Liver (tissue), 9 donors: ENCODE data around the gene MIOX. TPM values are rescaled to one million over a fixed set of nuclear protein-coding genes. Genes with fewer than 3 reads are reported as not detected.

Experiments
- DNase-seq: peaks from one replicate; pipeline ENCODE4 v3.0.0-alpha.2; 2017; ENCODE audit warnings: low spot score
- H3K27ac ChIP-seq, 2 donors: one replicate each; pipeline ENCODE4 v1.7.0; 2013; ENCODE audit warnings: inconsistent platforms in 2 of 2, low read length in 2 of 2, control low read depth in 1 of 2, low read depth in 1 of 2, mild to moderate bottlenecking in 1 of 2
- H3K27me3 ChIP-seq, 4 donors: one replicate each; pipeline versions ENCODE4 v1.6.1 to v1.7.0; 2013; ENCODE audit warnings: low read length in 3 of 4, inconsistent platforms in 1 of 4, mild to moderate bottlenecking in 1 of 4, moderate library complexity in 1 of 4; ENCODE audit not compliant: control insufficient read depth in 4 of 4, insufficient read depth in 4 of 4
- H3K36me3 ChIP-seq, 4 donors: one replicate each; pipeline versions ENCODE4 v1.6.1 to v1.7.0; 2013; ENCODE audit warnings: low read length in 3 of 4, mild to moderate bottlenecking in 3 of 4, low read depth in 1 of 4, moderate library complexity in 1 of 4; ENCODE audit not compliant: control insufficient read depth in 4 of 4, insufficient read depth in 3 of 4
- H3K4me1 ChIP-seq, 4 donors: one replicate each; pipeline versions ENCODE4 v1.6.1 to v1.7.0; 2013; ENCODE audit warnings: low read length in 3 of 4, mild to moderate bottlenecking in 3 of 4, moderate library complexity in 1 of 4; ENCODE audit not compliant: control insufficient read depth in 4 of 4, insufficient read depth in 4 of 4
- H3K4me3 ChIP-seq, 3 donors: one replicate each; pipeline versions ENCODE4 v1.6.1 to v1.7.0; 2013; ENCODE audit warnings: low read length in 3 of 3, control low read depth in 1 of 3, low read depth in 1 of 3, mild to moderate bottlenecking in 1 of 3
- H3K9ac ChIP-seq, 2 donors: one replicate each; pipeline ENCODE4 v1.7.0; 2013; ENCODE audit warnings: low read length in 2 of 2, mild to moderate bottlenecking in 2 of 2, moderate library complexity in 2 of 2, control low read depth in 1 of 2, low read depth in 1 of 2
- H3K9me3 ChIP-seq, 4 donors: one replicate each; pipeline versions ENCODE4 v1.6.1 to v1.7.0; 2013; ENCODE audit warnings: low read length in 3 of 4; ENCODE audit not compliant: control insufficient read depth in 4 of 4
- EGR1 ChIP-seq, 2 donors: IDR thresholded peaks; 2 replicates each; pipeline ENCODE4 v1.6.1; 2016 to 2018; ENCODE audit warnings: antibody characterized with exemption in 2 of 2, low read depth in 2 of 2
- FOXA1 ChIP-seq: IDR thresholded peaks from 2 replicates; pipeline ENCODE4 v1.6.1; 2016; ENCODE audit warnings: antibody characterized with exemption
- FOXA2 ChIP-seq: IDR thresholded peaks from 2 replicates; pipeline ENCODE4 v1.6.1; 2016; ENCODE audit warnings: antibody characterized with exemption
- GABPA ChIP-seq, 2 donors: IDR thresholded peaks in 1 of 2; conservative IDR thresholded peaks in 1 of 2; 2 replicates each; pipeline ENCODE4 v1.6.1; 2016; ENCODE audit warnings: antibody characterized with exemption in 2 of 2, mild to moderate bottlenecking in 1 of 2, moderate library complexity in 1 of 2
- HNF4A ChIP-seq, 2 donors: conservative IDR thresholded peaks; 2 replicates each; pipeline ENCODE4 v1.6.1; 2016; ENCODE audit warnings: antibody characterized with exemption in 2 of 2, mild to moderate bottlenecking in 2 of 2
- HNF4G ChIP-seq: IDR thresholded peaks from 2 replicates; pipeline ENCODE4 v1.6.1; 2016; ENCODE audit warnings: antibody characterized with exemption
- JUND ChIP-seq, 2 donors: IDR thresholded peaks; 2 replicates each; pipeline ENCODE4 v1.6.1; 2016; ENCODE audit warnings: antibody characterized with exemption in 2 of 2
- RAD21 ChIP-seq, 2 donors: IDR thresholded peaks; 2 replicates each; pipeline ENCODE4 v1.6.1; 2016; ENCODE audit warnings: antibody characterized with exemption in 2 of 2, mild to moderate bottlenecking in 2 of 2
- RXRA ChIP-seq, 2 donors: IDR thresholded peaks; 2 replicates each; pipeline ENCODE4 v1.6.1; 2017 to 2018; ENCODE audit warnings: antibody characterized with exemption in 2 of 2, mild to moderate bottlenecking in 1 of 2
- SP1 ChIP-seq: IDR thresholded peaks from 2 replicates; pipeline ENCODE4 v1.6.1; 2018; ENCODE audit warnings: antibody characterized with exemption, mild to moderate bottlenecking
- TAF1 ChIP-seq: conservative IDR thresholded peaks from 2 replicates; pipeline ENCODE4 v1.6.1; 2016; ENCODE audit warnings: antibody characterized with exemption, mild to moderate bottlenecking
- YY1 ChIP-seq: IDR thresholded peaks from 2 replicates; pipeline ENCODE4 v1.6.1; 2016; ENCODE audit warnings: antibody characterized with exemption, mild to moderate bottlenecking
- WGBS: extraction: QIAGEN DNeasy Blood & Tissue Kit; methylation state at CpG from one replicate; pipeline ENCODE4 v1.1.7; 2013; 5-methylcytosine and 5-hydroxymethylcytosine counted together
- polyA plus RNA-seq, 2 donors: library from polyadenylated mRNA; stranded (reverse) in 1 of 2; unstranded in 1 of 2; fragments of 200-250 nt in 1 of 2; fragments of >200 nt in 1 of 2; fragmentation: Nextera tagmentation in 1 of 2; extraction: Ambion mirVana in 1 of 2; gene quantifications; one replicate each; pipeline versions ENCODE4 v1.2.1 to v1.2.3, GENCODE V29; 2013 to 2015
- total RNA-seq, 2 donors: library from RNA; depleted of rRNA; stranded (reverse); fragments of >200 nt; gene quantifications; one replicate each; pipeline ENCODE4 v1.2.3, GENCODE V29; 2014
- TF ChIP-seq, protein P1 (sequence below): IDR thresholded peaks from 2 replicates; pipeline ENCODE4 v1.6.1; 2016; ENCODE audit warnings: antibody characterized with exemption
- TF ChIP-seq, protein P2 (sequence below): IDR thresholded peaks from 2 replicates; pipeline ENCODE4 v1.6.1; 2016; ENCODE audit warnings: antibody characterized with exemption, mild to moderate bottlenecking
- TF ChIP-seq, protein P3 (sequence below): IDR thresholded peaks from 2 replicates; pipeline ENCODE4 v1.6.1; 2016; ENCODE audit warnings: antibody characterized with exemption
- TF ChIP-seq, protein P4 (sequence below): IDR thresholded peaks from 2 replicates; pipeline ENCODE4 v1.6.1; 2016; ENCODE audit warnings: antibody characterized with exemption
- donor health status: healthy.
- donor health status: healthy.
- donor health status: healthy.
- donor health status: healthy.
- donor health status: healthy.

Gene MIOX
- total and polyA plus RNA-seq, 4 donors, result not detected

DNA sequence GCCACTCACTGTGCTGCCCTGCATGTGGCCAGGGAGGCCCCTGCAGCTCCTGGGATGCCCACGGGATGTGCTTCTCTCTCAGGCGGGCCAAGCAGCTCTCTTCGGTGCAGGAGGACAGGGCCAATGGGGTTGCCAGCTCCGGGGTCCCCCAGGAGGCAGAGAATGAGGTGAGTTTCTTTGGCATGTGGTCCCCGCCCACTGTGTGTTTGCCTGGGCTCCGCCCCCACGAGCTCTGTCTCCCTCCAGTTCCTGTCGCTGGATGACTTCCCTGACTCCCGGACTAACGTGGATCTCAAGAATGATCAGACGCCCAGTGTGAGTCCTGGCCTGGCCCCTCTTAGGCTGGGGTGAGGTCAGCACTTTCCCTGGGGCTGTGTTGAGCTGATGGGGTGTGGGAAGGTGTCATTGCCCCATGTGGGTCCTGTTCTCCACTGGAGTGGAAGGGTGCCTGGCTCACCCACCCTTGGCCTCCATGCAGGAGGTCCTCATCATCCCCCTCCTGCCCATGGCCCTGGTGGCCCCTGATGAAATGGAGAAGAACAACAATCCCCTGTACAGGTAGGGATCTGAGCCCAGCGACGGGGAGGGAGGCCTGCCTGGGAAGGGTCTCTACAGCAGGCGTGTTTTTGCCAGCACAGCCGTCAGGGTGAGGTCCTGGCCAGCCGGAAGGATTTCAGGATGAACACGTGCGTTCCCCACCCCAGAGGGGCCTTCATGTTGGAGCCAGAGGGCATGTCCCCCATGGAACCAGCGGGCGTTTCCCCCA is 31.0 kb downstream of the MIOX start:
- Histone ChIP-seq H3K9ac (no peak overlapping the region), H3K9me3 (no peaks in the 10 kb centered on the region), H3K4me1 (no peaks in the 10 kb centered on the region), H3K36me3 (peaks cover 2 to 44% (median 11%) of the 10 kb centered on the region in 4 donors), H3K27ac (no peak overlapping the region), H3K4me3 (no peak overlapping the region), H3K27me3 (no peaks in the 10 kb centered on the region)
- WGBS, result 92% methylated on average over 20 of the region's 20 CpGs
- no peak for DNase-seq
- no peak for TF ChIP-seq EGR1 (IDR thresholded peaks at IDR 0.05; ENCODE audit: low read depth in 2 of 2)
- TF ChIP-seq, protein P1, sequence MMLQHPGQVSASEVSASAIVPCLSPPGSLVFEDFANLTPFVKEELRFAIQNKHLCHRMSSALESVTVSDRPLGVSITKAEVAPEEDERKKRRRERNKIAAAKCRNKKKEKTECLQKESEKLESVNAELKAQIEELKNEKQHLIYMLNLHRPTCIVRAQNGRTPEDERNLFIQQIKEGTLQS, result no peak
- TF ChIP-seq TAF1, result no peak

DNA sequence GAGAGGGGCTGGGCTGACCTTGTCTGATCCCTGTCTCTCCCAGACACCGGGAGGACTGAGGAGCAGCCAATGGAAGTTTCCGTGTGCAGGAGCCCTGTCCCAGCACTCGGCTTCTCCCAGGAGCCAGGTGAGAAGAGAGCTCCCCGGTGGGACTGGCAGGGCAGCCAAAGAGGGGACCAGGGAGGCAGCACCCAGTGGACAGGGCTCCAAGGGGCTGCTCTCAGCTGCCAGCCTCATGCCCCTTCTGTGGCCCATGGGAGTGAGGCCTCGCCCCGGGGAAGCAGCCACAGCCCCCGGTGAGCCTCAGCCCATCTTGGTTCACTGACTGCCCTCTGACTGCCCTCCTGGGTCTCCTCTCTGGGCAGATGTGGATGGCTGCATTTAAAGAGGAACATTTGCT is 31.9 kb downstream of the MIOX start:
- TF ChIP-seq JUND (IDR thresholded peaks at IDR 0.05) (no peak), HNF4A (conservative IDR thresholded peaks at IDR 0.05) (no peak), SP1 (no peak), RAD21 (IDR thresholded peaks at IDR 0.05) (no peak), YY1 (no peak), HNF4G (no peak), FOXA2 (no peak), TAF1 (no peak), GABPA (IDR thresholded peaks at IDR 0.05 in 1 of 2, conservative IDR thresholded peaks at IDR 0.05 in 1 of 2) (no peak), FOXA1 (no peak), RXRA (IDR thresholded peaks at IDR 0.05) (no peak)
- TF ChIP-seq, protein P2, sequence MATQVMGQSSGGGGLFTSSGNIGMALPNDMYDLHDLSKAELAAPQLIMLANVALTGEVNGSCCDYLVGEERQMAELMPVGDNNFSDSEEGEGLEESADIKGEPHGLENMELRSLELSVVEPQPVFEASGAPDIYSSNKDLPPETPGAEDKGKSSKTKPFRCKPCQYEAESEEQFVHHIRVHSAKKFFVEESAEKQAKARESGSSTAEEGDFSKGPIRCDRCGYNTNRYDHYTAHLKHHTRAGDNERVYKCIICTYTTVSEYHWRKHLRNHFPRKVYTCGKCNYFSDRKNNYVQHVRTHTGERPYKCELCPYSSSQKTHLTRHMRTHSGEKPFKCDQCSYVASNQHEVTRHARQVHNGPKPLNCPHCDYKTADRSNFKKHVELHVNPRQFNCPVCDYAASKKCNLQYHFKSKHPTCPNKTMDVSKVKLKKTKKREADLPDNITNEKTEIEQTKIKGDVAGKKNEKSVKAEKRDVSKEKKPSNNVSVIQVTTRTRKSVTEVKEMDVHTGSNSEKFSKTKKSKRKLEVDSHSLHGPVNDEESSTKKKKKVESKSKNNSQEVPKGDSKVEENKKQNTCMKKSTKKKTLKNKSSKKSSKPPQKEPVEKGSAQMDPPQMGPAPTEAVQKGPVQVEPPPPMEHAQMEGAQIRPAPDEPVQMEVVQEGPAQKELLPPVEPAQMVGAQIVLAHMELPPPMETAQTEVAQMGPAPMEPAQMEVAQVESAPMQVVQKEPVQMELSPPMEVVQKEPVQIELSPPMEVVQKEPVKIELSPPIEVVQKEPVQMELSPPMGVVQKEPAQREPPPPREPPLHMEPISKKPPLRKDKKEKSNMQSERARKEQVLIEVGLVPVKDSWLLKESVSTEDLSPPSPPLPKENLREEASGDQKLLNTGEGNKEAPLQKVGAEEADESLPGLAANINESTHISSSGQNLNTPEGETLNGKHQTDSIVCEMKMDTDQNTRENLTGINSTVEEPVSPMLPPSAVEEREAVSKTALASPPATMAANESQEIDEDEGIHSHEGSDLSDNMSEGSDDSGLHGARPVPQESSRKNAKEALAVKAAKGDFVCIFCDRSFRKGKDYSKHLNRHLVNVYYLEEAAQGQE, result no peak
- TF ChIP-seq, protein P1, result no peak
- TF ChIP-seq, protein P3, sequence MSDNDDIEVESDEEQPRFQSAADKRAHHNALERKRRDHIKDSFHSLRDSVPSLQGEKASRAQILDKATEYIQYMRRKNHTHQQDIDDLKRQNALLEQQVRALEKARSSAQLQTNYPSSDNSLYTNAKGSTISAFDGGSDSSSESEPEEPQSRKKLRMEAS, result no peak
- TF ChIP-seq, protein P4, sequence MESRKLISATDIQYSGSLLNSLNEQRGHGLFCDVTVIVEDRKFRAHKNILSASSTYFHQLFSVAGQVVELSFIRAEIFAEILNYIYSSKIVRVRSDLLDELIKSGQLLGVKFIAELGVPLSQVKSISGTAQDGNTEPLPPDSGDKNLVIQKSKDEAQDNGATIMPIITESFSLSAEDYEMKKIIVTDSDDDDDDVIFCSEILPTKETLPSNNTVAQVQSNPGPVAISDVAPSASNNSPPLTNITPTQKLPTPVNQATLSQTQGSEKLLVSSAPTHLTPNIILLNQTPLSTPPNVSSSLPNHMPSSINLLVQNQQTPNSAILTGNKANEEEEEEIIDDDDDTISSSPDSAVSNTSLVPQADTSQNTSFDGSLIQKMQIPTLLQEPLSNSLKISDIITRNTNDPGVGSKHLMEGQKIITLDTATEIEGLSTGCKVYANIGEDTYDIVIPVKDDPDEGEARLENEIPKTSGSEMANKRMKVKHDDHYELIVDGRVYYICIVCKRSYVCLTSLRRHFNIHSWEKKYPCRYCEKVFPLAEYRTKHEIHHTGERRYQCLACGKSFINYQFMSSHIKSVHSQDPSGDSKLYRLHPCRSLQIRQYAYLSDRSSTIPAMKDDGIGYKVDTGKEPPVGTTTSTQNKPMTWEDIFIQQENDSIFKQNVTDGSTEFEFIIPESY, result no peak
- Histone ChIP-seq H3K4me1 (peaks cover 0 to 8% (median 3%) of the 10 kb centered on the region in 4 donors), H3K27me3 (no peaks in the 10 kb centered on the region), H3K9me3 (no peaks in the 10 kb centered on the region), H3K36me3 (peaks cover 11 to 53% (median 18%) of the 10 kb centered on the region in 4 donors), H3K9ac (no peak overlapping the region), H3K4me3 (no peak overlapping the region), H3K27ac (no peak overlapping the region)
- 98% methylated on average over 7 of the region's 7 CpGs for WGBS
- no peak for DNase-seq
